Left kidney (tissue), 2 donors: ENCODE measurements around the gene MRPL28. TPM values are rescaled to one million over a fixed set of nuclear protein-coding genes. Genes with fewer than 3 reads are reported as not detected.
"Not testable (repeated sequence)": the region's sequence is repeated elsewhere in the genome, so short reads cannot be mapped to it uniquely, and the experiment has no call there.

ENCODE experiments used
- DNase-seq: peaks from one replicate; pipeline ENCODE4 v3.0.0-alpha.2; 2013
- polyA plus RNA-seq: library from polyadenylated mRNA; unstranded; fragments of 120-200 nt; gene quantifications from one replicate; pipeline ENCODE4 v1.2.1, GENCODE V29; 2013; ENCODE audit not compliant: insufficient read length

Gene MRPL28
- polyA plus RNA-seq, 1 donor = 52.8 TPM

GRCh38 chr16:396199-396598 lies 25.9 kb upstream of the MRPL28 start:
- DNase-seq = no peak

DNA sequence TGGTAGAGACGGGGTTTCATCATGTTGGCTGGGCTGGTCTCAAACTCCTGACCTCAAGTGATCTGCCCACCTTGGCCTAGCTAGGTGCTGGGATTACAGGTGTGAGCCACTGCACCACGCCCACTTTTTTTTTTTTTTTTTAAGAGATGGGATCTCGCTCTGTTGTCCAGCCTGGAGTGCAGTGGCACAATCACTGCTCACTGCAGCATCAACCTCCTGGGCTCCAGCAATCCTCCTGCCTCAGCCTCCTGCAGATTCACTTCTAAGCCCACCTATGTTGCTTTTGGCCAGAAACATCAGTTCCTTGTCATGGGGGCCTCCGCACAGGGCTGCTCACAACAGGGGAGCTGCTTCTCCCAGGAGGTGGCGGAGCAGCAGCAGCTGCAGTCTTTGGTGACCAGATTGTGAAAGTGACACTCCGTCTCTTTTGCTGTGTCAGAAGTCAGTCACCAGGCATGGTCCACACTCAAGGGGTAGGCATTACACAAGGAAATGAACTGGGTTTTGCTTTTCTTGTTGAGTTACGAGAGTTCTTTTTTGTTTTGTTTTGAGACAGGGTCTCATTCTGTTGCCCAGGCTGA lies 22.2 kb upstream of the MRPL28 start:
- no peak for DNase-seq

GRCh38 chr16:391885-392335 lies 21.6 kb upstream of the MRPL28 start:
- no peak for DNase-seq

- no peak for DNase-seq
Observed at GRCh38 chr16:389352-389751, 19.0 kb upstream of the MRPL28 start.

DNA sequence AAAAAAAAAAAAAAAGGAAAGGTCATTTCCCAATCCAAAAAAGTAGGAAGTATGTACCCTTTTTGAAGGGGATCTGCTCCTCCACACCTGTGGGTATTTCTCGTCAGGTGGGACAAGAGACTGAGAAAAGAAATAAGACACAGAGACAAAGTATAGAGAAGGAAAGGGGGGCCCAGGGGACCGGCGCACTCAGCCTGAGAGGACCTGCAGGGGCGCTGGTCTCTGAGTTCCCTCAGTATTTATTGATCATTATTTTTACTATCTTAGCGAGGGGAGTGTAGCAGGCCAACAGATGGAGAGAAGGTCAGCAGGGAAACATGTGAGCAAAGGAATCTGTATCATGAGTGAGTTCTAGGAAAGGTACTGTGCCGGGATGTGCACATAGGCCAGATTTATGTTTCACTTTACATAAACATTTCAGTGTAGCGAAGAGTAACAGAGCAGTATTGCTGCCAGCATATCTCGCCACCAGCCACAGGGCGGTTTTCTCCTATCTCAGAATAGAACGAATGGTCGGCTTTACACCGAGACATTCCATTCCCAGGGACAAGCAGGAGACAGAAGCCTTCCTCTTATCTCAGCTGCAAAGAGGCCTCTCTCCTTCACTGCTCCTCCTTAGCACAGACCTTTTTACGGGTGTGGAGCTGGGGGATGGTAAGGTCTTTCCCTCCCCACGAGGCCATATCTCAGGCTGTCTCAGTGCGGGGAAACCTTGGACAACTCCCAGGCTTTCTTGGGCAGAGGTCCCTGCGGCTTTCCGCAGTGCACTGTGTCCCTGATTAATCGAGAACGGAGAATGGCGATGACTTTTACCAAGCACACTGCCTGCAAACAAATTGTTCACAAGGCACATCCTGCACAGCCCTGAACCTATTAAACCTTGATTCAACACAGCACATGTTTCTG lies 17.7 kb upstream of the MRPL28 start:
- not testable (repeated sequence) for DNase-seq

DNA sequence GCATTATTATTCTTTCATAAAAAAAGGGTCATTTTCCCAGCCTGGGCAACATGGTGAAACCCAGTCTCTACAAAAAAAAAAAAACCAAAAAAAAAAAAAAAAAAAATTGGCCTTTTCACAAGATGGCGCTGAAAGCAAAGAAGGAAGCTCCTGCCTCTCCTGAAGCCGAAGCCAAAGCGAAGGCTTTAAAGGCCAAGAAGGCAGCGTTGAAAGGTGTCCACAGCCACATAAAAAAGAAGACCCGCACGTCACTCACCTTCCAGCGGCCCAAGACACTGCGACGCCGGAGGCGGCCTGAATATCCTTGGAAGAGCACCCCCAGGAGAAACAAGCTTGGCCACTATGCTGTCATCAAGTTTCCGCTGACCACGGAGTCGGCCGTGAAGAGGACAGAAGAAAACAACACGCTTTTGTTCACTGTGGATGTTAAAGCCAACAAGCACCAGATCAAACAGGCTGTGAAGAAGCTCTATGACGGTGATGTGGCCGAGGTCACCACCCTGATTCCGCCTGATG lies 16.4 kb upstream of the MRPL28 start:
- no peak for DNase-seq

DNA sequence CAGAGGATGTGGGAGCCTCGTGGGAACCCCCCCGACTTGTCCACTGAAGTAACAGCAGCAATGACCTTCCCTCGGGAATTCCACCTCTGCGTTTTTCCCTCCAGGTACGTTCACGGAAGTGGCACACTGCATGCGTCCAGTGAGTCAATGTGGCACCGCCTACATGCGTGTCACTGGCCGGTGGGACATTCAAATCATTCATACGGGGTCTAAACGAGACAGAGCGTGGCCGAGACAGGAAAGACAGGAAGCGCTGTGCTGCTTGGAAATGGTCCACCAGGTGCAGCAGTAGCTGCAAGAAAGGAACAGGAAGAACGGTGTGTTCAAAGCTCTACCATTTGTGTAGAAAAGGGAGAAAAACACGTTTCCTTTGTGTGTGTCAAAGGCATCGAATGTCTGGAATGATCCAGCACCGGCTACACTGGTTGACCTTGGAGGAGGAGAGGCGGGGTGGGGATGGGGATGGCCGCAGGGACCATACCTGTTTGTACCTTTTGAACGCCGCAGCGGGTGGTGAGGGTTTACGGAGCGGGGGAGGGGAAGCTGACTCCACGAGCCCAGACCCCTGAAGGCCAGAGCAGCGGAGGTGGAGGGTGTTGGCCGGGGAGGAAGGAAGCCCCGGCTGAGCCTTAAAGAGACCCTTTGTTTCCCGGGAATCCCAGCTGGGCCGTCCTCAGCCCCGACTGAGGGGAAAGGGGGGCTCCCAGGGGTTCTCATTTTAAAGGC lies 13.2 kb upstream of the MRPL28 start:
- no peak for DNase-seq

DNA sequence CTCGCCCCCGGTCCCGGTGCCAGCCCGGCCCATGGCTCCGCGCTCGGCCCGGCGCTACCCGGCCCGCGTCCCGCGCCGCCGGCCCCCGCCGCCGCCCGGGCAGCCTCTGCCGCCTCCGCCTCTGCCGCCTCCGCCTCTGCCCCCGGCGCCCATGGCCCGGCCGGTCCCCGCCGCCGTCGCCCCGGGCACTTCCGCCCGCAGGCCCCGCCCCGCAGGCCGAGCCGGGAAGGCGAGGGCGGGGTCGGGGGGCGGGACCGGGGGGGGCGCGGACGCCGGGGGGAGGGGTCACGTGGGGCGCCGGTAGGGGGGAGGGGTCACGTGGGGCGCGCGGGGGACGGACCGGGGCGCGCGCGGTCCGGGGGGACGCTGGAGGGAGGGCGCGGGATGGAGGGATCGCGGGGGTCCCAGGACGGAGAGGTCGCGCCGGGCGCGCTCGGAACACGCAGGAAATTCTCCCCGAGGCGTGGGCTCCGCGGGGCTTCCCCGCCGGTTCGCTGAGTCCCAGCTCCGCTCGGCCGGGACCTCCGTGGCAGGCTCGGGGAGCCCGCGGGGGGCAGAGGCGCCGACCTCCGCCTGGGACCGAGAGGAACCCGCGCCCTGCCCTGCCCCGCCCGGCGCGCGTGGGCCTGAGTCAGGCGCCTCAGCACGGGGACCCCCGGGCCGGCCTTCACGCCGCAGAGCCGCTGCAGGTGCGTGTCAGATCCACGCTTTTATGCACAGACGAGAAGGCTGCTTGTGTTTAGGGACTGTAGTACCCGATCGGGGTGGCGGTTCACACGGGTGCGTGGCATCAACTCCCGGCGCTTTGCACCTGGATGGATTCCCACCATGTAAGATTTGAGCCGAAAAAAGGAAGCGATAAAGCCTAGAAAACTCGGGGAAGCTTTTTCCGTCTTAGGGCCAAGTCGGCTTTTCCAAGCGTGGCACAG lies 11.7 kb upstream of the MRPL28 start, which contains the start of gene PGAP6:
PGAP6 (minus strand) TSS at position 190 of the 929 bp plus-strand sequence; CDS start at position 33, 157 bp downstream.
- DNase-seq = no peak

- no peak for DNase-seq
Observed at GRCh38 chr16:381012-381788, 10.9 kb upstream of the MRPL28 start.

- no peak for DNase-seq
Observed at GRCh38 chr16:380762-381011, 10.3 kb upstream of the MRPL28 start.

DNA sequence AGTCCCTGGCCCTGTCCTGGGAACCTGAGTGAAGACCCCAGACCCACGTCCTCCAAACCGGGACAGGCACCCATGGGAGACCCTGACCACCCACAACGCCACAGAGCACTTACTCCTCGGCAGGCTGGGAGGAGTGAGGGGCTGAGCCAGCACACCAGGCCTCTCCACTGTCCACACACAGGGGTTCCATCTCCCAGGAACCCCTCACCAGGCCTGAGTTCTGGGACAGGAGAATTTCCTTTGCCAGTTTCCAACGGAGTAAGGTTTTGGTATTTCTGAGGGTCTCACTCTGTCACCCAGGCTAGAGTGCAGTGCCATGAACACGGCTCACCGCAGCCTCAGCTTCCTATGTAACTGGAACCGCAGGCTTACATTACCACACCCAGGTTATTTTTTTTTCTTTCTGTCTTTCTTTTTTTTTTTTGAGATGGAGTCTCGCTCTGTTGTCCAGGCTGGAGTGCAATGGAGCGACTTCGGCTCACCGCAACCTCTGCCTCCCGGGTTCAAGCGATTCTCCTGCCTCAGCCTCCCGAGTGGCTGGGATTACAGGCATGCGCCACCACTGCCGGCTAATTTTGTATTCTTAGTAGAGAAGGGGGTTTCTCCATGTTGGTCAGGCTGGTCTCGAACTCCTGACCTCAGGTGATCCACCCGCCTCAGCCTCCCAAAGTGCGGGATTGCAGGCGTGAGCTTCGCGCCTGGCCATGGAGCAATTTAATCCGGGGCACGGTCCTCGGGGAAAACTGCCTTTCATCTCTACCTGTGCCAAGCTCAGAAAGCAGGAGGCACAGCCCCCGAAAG lies 9.8 kb upstream of the MRPL28 start:
- no peak for DNase-seq

DNA sequence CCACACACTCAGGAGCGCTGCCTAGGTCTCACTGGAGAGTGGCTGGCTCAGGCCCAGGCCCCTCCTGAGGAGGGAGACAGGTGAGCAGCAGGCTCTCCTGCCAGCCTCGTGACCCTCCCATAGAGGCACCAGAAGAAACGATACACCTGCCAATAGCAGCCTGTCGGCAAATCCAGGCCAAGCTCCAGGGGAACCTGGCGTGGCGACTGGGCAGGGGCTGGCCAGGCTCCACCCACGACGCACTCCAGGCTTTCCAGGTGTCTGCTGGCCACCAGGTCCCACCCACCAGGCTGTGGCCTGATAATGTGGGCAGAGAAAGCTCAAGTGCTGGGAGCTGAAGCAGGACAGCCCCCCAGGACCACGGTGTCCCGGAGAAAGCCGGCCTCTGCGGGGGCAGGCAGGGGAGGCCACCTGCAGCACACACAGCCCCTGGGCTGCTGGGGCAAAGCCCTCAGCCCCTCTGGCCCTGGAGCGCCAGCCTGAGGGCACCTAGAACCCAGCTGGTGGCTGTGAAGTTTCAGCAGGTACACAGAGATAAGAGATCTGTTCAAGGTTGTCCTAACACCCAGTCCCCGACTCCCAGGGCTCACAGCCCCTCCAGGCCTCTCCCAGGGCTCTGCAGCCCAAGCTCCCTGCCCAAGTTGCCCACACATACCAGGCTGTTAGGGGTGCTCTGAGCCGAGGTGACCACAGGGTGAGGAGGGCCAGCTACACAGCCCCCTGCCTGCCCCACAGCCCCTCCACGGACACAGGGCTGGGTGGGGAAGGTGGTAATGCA lies 9.0 kb upstream of the MRPL28 start:
- DNase-seq = no peak

DNA sequence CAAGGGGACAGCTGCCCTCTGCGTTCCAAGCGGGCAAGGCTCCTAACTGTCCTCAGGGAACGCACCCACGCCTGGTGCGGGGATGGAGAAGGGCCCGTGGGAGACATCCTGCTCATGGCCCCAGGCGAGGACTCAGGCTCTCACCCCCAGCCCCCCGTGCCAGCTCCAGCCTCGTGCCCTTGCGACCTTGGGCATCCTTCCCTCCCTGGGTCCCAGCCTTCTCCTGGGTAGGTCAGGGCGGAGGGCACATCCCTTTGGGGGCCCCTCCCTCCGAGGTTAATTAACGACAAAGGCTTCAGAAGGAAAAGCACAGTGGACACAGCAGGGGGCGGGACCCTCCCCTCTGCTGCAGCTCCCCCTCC lies 8.5 kb upstream of the MRPL28 start:
- DNase-seq = no peak

- not testable (repeated sequence) for DNase-seq
Observed at GRCh38 chr16:378113-378820, 7.9 kb upstream of the MRPL28 start.

DNA sequence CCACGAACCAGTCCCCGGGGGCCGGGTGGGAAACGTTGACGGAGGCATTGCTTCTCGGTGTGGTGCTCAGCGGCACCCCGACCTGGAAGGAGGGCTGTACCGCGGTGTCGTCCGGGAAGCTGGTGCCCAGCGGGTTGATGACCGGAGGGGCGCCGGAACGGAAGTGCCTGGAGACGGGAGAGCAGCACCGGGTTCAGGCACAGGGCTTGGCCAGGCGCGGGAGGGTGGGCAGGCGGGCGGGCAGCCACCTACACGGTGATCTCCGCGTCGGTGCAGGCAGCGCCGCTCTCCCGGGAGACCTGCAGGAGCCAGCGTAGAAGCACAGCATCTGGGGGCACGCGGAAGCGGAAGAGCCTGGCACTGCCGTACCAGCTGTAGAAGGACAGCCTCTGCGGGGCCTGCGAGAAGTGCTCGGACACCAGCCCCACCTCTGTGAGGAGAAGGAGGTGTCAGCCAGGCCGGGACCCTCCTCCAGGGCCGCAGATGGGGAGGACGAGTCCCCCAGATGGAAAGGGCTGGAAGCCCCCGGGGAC lies 7.1 kb upstream of the MRPL28 start:
- DNase-seq = no peak

DNA sequence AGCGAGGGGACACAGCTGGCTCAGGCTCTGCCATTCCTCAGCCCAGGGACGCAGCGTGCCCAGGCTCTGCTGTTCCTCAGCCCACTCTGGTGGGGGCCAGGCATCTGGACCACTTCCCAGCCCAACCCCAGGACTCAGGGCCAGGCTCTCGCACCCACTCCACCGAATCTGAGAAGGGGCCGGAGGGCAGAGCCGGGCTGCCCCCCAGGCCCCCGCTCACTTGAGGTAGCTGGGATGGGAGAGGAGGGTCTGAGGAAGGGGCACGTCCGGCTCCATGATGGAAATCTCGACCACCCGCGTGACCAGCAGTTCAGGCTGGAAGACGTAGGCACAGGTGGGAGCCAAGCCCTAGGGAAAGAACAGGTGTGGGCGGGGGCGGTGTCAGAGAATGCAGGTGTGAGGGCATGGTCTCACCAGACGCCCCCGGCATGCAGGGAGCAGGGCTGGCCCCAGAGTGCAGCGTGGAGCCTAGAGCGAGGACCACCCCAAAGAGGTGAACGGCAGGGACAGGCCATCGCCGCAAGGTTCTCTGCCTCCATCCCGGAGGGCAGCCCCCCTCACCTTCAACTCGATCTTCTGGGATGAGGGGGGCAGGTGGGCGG lies 6.6 kb upstream of the MRPL28 start:
- no peak for DNase-seq

DNA sequence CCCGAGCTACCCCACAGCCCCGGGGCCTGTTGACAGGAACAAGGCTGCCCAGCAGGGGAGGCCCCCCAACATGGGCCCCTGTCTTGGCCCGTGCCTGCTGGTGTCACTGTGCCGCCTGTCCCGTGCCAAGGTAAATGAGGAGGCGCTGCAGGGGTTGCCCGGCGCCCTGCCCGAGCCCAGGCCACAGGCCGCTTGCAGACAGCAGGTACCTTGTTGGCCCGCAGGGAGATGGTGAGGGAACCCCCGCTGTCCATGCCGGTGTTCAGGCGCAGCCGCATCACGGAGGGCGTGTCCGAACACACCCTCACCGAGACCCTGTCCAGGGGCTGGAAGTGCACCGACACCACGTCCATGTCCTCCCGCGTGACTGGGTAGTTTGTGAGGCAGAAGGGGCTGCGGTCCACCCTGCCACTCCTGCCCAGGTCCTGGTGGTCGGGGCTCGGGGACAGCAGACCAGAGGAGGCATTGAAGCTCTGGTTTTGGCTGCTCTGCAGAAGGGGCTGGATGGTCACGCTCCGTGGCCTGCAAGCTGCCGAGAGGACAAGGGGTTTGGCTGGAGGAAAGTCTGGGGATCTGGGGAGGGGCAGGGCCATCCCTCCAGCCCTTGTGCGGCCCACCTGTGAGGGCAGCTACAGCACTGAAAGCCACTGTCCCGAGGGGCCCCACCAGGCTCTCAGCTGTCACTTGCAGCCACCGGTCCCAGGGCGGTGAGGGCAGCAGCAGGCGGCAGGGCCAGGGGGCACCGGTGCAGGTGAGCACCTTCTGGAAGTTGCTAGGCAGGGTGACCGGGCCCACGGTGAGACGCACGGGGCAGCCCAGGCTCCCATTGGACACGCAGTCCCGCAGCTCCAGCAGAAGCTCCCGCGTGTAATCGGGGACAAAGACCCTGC lies 5.8 kb upstream of the MRPL28 start:
- DNase-seq = no peak
